T follicular helper cell (primary cell): ENCODE results near the gene TMEM217.

Experiments
- DNase-seq: peaks from one replicate; pipeline ENCODE4 v3.0.0-alpha.2; 2020; ENCODE audit warnings: low read depth

The TMEM217 gene

GRCh38 chr6:37244430-37245310 lies 13.3 kb downstream of the TMEM217 start:
- DNase-seq: no peak

DNA sequence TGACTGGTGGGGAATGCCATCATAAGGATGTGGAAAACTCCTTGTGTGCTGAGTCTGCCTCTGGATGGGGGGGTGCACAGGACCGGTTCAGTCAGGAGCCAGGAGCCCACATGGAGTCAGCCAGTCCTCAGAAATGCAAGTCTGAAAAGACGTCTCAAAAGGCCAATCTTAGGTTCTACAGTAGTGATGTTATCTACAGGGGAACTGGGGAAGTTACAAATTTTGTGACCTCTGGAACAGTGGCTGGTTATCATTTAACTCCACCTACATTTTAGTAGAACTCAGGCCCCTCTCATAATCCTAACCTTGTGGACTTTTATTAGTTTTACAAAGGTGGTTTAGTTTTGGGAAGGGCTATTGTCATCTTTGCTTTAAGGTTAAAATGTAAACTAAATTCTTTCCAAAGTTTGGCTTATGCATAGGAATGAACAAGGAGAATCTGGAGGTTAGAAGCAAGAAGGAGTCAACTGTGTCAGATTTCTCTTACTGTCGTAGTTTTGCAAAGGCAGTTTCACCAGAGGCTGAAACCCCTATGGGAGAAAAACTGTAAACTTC lies 14.1 kb downstream of the TMEM217 start:
- DNase-seq: no peak

- DNase-seq: no peak
Measured at GRCh38 chr6:37243131-37243815, 14.7 kb downstream of the TMEM217 start.

- DNase-seq: no peak
Measured at GRCh38 chr6:37242429-37243052, 15.4 kb downstream of the TMEM217 start.

- DNase-seq: no peak
Measured at GRCh38 chr6:37241775-37242428, 16.0 kb downstream of the TMEM217 start.

DNA sequence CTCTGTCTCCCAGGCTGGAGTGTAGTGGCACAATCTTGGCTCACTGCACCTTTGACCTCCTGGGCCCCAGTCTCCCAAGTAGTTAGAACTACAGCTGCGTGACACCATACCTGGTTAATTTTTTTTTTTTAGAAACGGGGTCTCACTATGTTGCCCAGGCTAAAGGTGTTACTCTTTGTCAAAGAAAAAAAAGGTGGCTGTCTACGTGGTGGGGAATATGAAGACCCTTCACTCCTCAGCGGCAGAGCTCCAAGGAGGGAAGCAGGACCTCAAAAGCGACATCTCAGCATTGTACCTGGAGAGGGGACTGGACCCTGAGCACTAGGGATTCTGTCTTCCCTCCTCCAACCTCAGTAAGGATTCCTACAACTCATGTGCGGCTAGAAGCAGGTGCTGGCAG lies 16.8 kb downstream of the TMEM217 start:
- DNase-seq: no peak

GRCh38 chr6:37239950-37240713 lies 17.8 kb downstream of the TMEM217 start:
- DNase-seq: peak; percentile 9

GRCh38 chr6:37239526-37239925 lies 18.4 kb downstream of the TMEM217 start:
- no peak for DNase-seq

DNA sequence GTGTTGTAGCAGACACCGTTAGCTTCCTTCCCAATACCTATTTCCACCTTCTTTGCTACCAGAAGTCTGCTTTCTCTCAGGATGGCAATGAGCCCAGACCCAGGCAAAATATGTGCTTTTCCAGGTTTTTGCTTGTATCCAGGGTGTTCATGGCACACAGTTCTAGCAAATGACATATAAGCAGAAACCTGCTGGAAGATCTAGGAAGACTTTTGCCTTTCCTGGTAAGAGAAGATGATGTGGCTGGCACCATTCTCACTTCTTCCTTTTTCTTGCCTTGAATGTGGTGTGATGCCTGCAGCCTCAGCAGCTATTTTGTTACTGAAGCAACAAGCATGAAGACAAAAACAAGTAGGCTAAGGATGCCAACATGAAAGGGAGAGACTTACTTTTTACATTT lies 19.6 kb downstream of the TMEM217 start:
- no peak for DNase-seq

DNA sequence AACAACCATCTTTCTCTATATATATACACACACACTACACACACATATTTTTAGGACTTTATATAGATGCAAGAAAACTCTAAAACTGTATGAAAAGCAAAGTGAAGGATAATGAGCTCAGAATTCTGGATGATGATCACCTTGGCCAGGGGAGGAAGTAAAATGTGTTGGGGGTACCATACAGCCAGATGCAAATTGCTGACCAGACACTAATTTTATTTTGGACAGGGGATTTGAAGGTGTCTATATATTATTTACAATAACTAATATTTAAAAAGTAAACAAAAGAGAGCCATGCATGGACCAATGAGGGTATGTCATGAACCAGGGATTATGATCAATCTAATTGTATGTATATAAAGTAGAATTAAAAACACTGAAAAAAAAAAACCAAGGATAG lies 20.2 kb downstream of the TMEM217 start:
- DNase-seq: no peak

DNA sequence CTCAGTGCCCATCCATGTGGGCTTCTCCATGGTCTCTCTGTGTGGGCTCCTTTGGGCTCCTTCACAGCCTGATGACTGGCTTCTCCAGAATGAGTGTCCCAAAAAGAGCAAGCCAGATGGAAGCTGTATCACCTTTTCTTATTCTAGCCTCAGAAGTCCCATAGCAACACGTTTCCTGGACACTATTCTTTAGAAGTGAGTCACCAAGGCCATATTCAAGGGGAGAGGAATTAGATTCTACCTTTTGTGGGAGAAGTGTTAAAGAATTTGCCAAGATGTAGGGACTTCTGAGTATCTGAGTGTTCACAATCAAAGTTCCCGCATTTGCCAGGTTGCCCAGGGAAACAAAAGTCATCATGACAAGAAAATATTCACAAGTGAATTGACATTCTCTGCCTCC lies 21.0 kb downstream of the TMEM217 start:
- no peak for DNase-seq

DNA sequence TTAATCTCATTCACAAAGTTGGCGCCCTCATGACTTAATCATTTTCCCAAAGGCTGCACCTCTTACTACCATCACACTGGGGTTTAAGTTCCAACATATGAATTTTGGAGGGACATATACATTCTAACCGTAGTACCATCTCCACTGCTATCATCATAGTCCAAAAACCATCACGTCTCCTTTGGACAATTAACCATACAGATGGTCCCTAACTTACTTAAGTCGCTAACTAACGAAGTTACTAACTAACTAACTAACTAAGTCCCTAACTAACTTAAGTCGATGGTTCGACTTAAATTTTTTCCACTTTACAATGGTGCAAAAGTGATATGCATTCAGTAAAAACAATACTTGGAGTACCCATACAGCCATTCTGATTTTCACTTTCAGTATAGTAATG lies 24.4 kb downstream of the TMEM217 start:
- DNase-seq: no peak

- no peak for DNase-seq
Measured at GRCh38 chr6:37232430-37233017, 25.4 kb downstream of the TMEM217 start.

DNA sequence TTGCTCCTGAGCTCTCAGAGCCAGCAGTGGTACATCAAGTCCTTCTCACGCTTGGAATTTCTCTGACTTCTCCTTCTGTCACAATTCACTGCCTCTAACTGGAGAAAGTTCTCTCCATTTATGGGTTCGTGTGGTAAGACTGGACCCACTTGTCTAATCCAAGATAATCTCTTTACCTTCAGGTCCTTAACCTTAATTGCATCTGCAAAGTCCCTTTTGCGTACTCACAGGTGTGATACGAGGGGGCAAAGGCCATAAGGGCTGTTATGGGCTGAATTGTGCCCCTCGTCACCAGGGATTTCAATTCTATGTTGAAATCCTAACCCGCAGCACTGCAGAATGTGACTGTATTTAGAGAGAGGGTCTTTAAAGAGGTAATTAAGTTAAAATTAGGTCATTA lies 27.8 kb downstream of the TMEM217 start:
- no peak for DNase-seq

DNA sequence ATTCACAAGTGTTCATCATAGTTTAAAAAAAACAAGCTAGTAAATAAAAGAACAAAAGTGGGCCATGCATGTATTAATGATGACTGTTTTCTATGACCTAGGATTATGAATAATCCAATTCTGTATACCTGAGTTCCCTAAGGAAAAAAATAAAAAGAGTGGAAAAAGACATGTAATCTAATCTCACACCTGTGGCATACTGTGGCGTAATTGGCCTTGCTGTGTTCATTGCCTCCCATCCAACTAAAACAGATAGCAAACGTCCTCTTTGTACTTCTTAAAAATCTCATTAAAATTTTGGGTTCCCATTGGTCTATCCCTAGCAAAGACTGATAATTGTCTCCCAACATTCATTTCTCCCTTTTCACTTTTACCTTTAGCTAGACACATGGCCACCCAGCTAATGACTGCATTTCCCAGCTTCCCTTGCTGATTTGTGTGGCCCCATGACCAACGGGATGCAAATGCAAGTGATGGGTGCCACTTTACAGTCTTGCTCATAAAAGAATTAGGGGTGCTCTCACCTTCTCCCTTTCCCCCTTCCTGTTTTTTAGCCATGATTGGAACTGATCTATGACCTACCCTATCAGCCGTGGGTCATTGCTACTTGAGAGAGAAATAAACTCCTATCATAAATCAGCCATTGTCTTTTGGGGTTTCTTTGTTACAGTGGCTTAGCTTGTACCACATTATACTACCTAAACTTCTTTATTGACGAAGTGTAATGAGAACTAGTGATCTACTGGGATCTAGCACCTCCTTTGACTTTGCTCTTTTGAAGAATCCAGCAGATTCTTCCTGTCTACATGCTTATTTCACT lies 32.4 kb downstream of the TMEM217 start:
- no peak for DNase-seq

- DNase-seq: no peak
Measured at GRCh38 chr6:37222992-37223391, 35.0 kb downstream of the TMEM217 start.

DNA sequence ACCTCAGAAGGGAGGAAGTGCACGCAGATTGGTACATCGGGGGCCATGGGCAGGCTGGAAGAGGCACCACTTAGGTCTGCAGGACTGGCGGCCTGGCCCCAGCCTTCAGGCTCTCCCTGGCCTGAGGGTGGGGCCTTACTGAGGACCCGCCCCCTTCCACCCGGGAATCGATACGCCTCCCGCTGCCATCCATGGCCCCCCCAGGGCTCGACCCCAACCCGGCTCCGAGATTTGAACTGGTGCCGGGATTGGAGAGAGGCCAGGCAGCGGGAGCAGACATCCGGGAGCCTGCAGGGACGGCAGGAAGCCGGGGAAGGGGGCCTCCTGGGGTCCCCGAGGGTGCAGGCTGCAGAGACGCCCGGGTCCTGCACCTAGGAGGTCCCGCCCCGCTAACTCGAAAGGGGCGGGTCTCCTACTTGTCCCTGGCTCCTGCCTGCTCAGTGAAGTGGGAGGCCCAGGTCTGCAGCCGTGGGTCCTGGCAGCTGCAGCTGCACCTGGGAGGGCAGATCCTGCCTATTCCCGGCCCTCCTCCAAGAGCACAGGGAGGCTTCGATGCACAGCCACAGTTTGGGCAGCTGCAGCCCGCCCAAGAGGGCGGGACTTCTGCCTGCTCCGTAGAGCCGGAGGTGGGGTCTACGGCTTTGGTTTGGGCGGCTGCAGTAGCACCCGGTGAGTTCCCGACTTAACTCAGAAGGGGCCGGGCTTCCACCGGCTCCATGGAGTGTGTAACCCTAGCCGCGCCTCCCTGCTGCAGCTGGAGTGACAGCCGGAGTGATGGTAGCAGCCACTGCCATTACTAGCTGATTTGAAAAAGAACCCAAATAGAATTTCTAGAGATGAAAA lies 35.6 kb downstream of the TMEM217 start:
- DNase-seq: peak; percentile 48

GRCh38 chr6:37221585-37222124 lies 36.3 kb downstream of the TMEM217 start:
- DNase-seq: no peak

GRCh38 chr6:37218511-37218910 lies 39.4 kb downstream of the TMEM217 start:
- DNase-seq: no peak
